Liver (tissue), 3 donors: ENCODE data around the gene CTNNA1.

Experiments used
- ATF3 ChIP-seq: IDR thresholded peaks from 2 replicates; pipeline ENCODE4 v1.6.1; 2016; ENCODE audit warnings: antibody characterized with exemption
- CTCF ChIP-seq: fragments of 150-350 bp; IDR thresholded peaks from 2 replicates; pipeline ENCODE4 v1.5.1; 2017; ENCODE audit warnings: improper control_type of control experiment, low read depth, low read length; ENCODE audit not compliant: missing input control
- EGR1 ChIP-seq, 2 donors: IDR thresholded peaks; 2 replicates each; pipeline ENCODE4 v1.6.1; 2016 to 2018; ENCODE audit warnings: antibody characterized with exemption in 2 of 2, low read depth in 2 of 2
- GABPA ChIP-seq, 2 donors: IDR thresholded peaks in 1 of 2; conservative IDR thresholded peaks in 1 of 2; 2 replicates each; pipeline ENCODE4 v1.6.1; 2016; ENCODE audit warnings: antibody characterized with exemption in 2 of 2, mild to moderate bottlenecking in 1 of 2, moderate library complexity in 1 of 2
- MAX ChIP-seq: IDR thresholded peaks from 2 replicates; pipeline ENCODE4 v1.6.1; 2016; ENCODE audit warnings: antibody characterized with exemption
- REST ChIP-seq: IDR thresholded peaks from 2 replicates; pipeline ENCODE4 v1.6.1; 2016; ENCODE audit warnings: antibody characterized with exemption, mild to moderate bottlenecking
- SP1 ChIP-seq: IDR thresholded peaks from 2 replicates; pipeline ENCODE4 v1.6.1; 2018; ENCODE audit warnings: antibody characterized with exemption, mild to moderate bottlenecking
- TAF1 ChIP-seq: conservative IDR thresholded peaks from 2 replicates; pipeline ENCODE4 v1.6.1; 2016; ENCODE audit warnings: antibody characterized with exemption, mild to moderate bottlenecking
- ZBTB33 ChIP-seq: IDR thresholded peaks from 2 replicates; pipeline ENCODE4 v1.6.1; 2016; ENCODE audit warnings: antibody characterized with exemption
- donor health status: healthy.
- donor health status: healthy.

- TF ChIP-seq CTCF (no peak), TAF1 (no peak), EGR1 (IDR thresholded peaks at IDR 0.05; ENCODE audit: low read depth in 2 of 2) (no peak), SP1 (no peak), ZBTB33 (no peak), REST (no peak), MAX (no peak), GABPA (IDR thresholded peaks at IDR 0.05 in 1 of 2, conservative IDR thresholded peaks at IDR 0.05 in 1 of 2) (no peak), ATF3 (no peak)
Measured at GRCh38 chr5:138884554-138884953, 131.3 kb downstream of the CTNNA1 start.
